GM19395 (cell line): Measurements from ENCODE around the gene MRPL58.

Source experiments
- ATAC-seq: cut with Tn5 transposase; IDR thresholded peaks from one replicate; pipeline ENCODE4 v1.9.1; 2021; ENCODE audit warnings: mild to moderate bottlenecking, moderate library complexity; ENCODE audit not compliant: unreplicated experiment

MRPL58 gene

DNA sequence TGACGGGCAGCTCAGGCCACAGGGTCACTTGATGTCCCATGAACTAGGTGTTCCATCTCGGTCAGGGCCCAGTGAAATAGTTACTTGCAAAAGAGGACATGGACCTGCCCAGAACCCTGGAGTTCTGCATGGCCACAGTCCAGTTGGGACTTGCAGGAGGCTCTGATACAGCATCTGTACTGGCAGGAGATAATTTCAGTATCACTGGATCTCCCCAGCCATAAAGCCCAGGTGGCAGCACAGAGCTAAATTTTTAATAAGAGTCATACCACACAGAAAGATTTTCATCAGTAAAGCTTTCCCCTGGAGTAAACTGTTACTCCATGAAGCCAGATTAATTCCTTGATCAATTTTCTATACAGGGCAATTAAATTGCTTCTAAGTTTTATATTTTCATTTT lies 57.3 kb downstream of the MRPL58 start:
- no peak for ATAC-seq
